NCI-H2171 (cell line): ENCODE data around the gene PHF8.
A peak's percentile ranks its signal among the peaks of the same experiment; 100 is the strongest.

Experiments used
- DNase-seq: peaks from one replicate; lab custom pipeline; 2025; lab: John Stamatoyannopoulos, UW

PHF8 gene

GRCh38 chrX:54044126-54044876 lies at the start of gene PHF8:
PHF8 (minus strand) TSS chrX:54044473; CDS start chrX:54042728, 1,745 bp downstream.
- peak; percentile 84 for DNase-seq

- DNase-seq: no peak
Observed at GRCh38 chrX:54093571-54093970, 49.3 kb upstream of the PHF8 start.

DNA sequence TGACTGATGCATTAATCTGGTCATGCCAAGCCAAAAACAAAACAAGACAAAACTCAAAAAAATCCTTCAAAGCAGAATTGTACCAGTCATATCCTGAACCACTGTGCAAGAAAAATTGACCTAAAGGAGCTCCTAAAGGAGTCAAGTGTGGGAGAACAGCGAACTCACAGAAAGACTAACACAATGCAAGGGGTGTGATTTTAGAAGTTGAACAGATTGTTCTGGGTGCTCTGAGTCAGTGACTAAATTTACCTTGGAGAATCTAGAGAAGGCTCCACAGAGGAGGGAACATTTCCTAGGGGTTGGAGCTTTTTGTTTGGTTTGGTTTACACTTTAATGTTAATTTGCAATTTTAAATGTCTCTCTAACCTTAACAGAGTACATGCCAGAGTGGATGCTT lies 48.9 kb upstream of the PHF8 start:
- DNase-seq: no peak

DNA sequence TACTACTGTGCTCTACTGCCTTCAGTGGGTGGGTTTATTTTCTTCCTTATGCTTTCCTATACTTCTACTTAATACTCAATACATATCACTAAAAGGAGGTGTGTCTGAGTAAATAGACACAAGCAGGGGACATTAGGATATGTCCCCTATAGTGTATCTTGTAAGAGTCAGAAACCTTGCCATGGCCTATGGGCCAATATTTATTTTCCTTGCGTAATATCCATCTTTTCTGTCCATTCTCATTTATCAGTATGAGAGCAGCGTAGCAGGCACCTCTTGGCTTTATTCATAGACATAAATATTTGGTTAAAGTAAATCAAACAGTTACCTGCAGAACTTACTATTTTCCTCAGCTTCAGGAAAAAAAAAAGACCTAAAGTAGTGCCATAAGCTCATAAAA lies 46.6 kb upstream of the PHF8 start:
- no peak for DNase-seq

DNA sequence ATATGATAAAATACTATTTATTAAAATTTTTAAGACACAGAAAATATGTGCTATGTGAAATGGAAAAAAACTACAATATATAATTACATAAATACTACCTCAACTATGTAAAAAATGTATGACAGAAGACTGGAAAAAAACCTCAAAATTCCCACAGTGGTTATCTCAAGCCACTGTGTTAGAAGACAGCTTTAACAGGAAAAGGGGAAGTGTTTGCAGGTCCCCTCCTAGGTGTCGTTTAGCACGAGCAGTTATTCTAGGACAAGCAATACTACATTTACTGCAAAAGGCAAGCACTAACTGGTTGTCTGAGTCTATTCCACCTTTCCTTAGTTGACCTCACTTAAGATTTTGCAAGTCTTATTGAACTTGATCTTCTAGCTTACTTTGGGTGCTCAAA lies 44.9 kb upstream of the PHF8 start:
- no peak for DNase-seq

DNA sequence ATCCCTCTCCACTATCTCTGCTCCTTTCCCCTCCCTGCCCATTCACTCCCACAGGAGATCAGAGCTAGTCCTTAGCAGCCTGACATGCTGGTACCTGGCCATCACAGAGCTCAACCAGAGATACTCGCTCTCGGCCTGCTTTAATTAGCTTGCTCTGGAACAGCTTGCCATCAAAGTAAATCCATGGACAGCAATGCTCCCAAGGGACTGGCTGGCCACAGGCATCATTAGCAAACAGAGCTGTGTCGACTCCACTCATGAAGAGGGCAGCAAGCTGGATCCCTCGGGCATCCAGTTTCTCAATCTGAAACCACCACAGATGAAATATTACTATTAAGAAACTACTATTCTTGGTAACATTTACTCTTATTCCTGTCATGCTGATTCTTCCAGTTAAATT lies 43.4 kb upstream of the PHF8 start:
- no peak for DNase-seq

- no peak for DNase-seq
Observed at GRCh38 chrX:54085666-54086065, 41.4 kb upstream of the PHF8 start.

- DNase-seq: no peak
Observed at GRCh38 chrX:54076903-54077302, 32.6 kb upstream of the PHF8 start.

DNA sequence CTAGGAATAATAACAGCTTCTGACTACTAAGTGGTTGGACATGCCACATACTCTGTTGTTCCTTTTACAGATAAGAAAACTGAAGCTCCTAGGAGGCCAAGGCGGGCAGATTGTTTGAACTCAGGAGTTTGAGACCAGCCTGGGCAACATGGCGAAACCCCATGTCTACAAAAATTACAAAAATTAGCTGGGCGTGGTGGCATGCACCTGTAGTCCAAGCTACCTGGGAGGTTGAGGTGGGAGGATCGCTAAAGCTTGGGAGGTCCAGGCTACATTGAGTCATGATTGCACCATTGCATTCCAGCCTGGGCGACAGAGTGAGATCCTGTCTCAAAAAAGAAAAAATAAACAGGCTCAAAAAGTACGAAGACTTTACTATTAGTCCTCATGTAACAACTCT lies 30.6 kb upstream of the PHF8 start:
- DNase-seq: no peak

DNA sequence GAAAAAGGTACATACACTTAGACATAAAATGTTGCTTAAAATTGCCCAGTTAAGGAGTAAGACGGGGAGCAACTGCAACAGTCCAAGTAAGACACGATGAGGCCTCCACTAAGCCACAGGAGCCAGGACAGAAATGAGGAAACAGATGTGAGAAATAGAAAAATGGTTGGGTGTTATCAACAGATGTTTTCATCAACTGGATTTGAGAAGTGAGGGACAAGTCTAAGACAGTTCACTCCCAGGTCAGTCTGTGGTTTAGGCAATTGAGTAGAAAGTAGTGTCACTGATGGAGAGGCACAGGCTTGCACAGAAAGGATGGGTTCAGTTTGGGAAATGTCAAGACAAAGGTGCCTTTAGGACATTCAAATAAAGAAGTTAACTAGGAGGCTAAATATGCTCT lies 23.5 kb upstream of the PHF8 start:
- DNase-seq: no peak

DNA sequence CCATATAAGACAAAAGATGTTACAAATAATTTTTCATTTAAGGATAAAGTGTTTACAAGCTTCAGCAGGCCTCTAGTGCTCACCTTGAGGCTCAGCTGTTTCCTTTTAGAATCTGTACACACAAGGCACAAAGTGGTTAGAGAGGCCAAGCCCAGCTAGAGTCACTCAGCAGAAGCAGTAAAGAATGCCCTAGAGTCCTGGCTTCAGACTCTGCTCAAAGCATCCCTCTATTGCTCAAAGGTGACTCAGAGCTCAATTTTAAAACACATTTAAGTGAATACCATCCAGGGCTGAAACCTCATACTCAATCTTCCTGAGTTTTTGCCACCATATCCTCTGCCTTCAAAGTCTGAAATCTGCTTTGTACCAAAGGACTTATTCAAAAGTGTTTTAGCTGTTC lies 22.6 kb upstream of the PHF8 start:
- DNase-seq: no peak

GRCh38 chrX:54064564-54064963 lies 20.3 kb upstream of the PHF8 start:
- no peak for DNase-seq

DNA sequence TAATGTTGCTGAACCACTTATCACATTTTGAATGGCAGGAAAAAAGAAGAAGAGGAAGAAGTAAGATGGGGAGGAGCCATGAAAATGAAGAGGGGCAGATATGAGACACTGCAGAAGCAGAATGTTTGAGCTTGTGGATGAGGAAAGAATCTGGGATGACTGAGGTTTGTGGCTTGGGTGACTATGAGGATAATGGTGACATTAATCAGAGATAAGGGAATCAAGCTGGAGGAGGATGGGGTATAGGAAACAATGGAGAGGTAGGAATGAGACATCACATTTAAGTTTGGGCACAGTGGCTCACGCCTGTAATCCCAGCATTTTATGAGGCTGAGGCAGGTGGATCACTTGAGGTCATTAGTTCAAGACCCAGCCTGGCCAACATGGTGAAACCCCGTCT lies 19.1 kb upstream of the PHF8 start:
- no peak for DNase-seq

- DNase-seq: no peak
Observed at GRCh38 chrX:54049801-54050200, 5.5 kb upstream of the PHF8 start.

GRCh38 chrX:54048412-54048811 lies 4.1 kb upstream of the PHF8 start:
- no peak for DNase-seq

DNA sequence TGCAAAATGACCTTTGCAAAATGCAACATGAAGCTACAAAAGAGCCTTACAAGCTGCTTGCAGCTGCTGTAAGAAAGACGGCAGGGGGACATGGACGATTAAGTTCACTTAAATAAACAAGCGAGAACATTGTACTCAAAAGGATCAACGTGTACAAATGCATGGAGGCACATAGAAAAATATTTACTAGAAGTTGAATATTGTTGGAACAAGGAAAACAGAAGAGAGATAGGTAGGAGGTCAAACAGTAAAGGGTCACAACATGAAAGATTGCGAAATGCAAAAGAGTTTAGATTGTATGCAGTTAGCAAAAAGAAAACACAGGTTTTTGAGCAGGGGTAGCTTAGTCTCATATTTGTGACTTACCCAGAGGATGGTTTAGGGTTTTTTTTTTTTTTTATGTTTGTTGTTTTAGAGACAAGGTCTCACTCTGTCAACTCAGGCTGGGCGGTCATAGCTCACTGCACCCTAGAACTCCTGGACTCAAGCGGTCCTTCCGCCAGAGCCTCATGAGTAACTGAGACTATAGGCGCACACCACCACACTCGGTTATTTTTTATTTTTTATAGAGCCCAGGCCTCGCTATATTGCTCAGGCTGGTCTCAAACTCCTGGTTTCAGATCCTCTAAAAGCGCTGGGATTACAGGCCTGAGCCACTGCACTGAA lies 1.4 kb upstream of the PHF8 start:
- no peak for DNase-seq

GRCh38 chrX:54044877-54045338 lies 635 bp upstream of the PHF8 start:
- no peak for DNase-seq

DNA sequence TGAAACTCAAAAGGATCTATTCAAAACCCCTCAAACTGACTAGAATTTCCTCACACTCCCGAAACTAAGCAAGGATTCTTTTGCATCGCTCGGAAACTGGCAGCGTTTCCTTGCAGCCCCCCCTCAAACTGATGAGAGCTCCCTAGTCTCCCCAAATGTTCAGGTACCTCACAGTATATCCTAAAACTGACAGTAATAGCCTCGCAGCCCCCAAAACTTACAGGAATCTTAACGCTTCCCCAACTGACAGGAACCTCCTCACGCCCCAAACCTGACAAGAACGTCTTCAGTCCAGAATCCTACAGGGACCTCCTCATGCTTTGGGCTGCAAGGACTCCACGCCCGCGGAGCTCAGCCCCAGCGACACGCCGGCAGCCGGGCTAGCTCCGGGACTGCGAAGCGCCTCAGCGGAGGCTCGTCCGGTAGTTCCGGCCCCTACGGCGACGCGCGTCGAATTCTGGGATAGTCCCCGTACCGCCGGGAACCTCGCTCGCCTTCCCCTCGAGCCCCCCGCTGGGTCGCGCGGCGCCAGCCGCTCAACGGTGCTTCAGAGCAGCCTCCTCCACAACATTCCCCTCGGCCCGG lies 640 bp downstream of the PHF8 start:
- peak; percentile 6 for DNase-seq

DNA sequence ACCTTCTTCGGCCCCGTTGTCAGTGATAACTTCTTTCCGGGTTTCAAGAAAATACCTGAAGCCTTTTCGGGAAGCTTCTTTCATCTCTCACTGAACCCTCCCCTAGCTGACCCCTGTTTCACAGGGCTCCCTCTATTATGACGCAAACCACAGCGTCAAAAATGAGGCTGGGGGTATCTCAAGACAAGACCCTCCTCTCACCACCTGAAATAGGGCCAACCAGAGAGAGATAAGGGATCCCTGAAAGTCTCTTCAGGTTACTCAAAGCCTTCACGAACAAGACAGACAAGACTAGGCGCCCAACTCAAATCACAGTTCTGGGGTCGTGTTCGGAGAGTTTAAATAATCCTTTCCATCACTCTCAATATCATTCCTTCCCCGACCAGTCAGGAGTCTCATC lies 1.2 kb downstream of the PHF8 start:
- no peak for DNase-seq

DNA sequence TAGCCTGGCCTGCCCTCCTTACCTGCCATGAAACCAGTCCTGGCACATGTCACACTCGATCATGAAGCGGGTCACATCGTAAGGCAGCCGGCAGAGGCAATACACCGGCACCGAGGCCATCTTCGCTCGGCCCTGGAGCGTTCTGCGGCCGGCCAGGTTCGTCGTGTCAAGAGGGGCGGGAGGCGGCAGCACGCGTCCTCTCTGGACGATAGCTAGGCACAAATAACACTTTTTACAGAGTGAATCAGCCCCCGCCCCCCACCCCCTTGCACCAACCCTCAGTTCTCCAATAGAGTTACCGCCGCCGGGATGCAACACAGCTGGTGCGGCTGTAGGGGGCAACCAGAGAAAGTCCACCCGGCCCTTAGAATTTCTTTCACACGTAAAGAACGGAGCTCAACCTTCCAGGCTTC lies 1.7 kb downstream of the PHF8 start:
- no peak for DNase-seq

DNA sequence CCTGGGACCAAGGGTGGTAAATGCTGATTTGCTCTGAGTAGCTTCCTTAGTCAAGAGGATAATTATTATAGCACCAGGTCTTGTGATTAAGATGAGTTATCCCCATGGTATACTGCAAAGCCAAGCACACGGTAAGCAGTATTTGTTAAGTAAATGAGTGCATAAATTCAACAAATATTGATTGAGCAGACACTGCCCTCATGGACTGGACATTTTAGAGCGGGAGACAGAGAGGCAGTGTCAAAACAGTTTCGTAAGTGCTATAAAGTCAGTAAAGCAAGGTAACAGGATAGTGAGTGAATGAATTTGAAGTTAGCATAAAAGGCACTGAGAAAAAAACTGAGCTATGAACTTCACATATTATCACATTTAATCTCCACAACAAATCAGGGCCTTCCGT lies 13.9 kb downstream of the PHF8 start:
- no peak for DNase-seq

- DNase-seq: no peak
Observed at GRCh38 chrX:54029529-54030143, 14.6 kb downstream of the PHF8 start.

DNA sequence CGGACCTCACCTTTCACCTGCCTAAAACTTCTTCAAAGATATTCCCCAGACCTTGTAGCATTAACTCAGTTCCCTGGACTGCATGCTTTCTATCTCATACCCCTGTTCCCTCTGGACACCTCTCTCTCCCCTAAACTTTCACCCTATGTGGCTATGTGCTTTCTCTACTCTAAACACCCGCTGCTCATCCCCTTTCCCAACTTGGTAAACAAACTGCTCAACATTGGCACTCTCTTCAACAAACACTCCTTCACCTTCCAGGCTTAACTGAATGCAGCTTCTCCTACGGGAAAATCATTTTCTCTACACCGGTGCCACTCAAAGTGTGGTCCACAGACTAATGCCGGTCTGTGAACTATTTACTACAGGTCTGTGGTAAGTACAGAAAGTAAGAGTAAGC lies 19.9 kb downstream of the PHF8 start:
- no peak for DNase-seq
